H1 (cell line): ENCODE data around the gene SSH2. TPM values are rescaled to one million over a fixed set of nuclear protein-coding genes. Genes with fewer than 3 reads are reported as not detected.

ENCODE experiments used
- CTCF ChIA-PET: fragments of 300-600 bp; sonication (Branson Sonifier 250); formaldehyde crosslinking; loops from one replicate; lab custom pipeline; 2021; ENCODE audit not compliant: partially characterized antibody; lab: Charles Lee
- POLR2A ChIA-PET: fragments of 300-600 bp; sonication (Branson Sonifier 250); formaldehyde crosslinking; loops from one replicate; lab custom pipeline; 2021; ENCODE audit warnings: inconsistent platforms; ENCODE audit not compliant: partially characterized antibody; lab: Charles Lee
- DNase-seq, 2 experiments: peaks; one replicate each; pipeline versions ENCODE4 v3.0.0 to v3.0.0-alpha.2; 2010 to 2022; ENCODE audit warnings: low spot score in 2 of 2, low read depth in 1 of 2, mixed read lengths in 1 of 2
- FAIRE-seq: peaks from 2 replicates; lab custom pipeline; 2011; peaks lifted over from hg19 to GRCh38; lab: Jason Lieb, UNC
- H2AFZ ChIP-seq: 2 replicates; pipeline ENCODE4 v1.8.1; 2012; ENCODE audit warnings: low read length, inconsistent platforms
- H2AK5ac ChIP-seq: 2 replicates; pipeline ENCODE4 v1.6.1; 2013; ENCODE audit warnings: low read depth, low read length
- H2BK120ac ChIP-seq: replicated peaks from 2 replicates; pipeline ENCODE3; 2013; ENCODE audit warnings: low read depth, low read length, inconsistent platforms
- H2BK12ac ChIP-seq: 2 replicates; pipeline ENCODE4 v1.6.1; 2013; ENCODE audit warnings: low read depth, low read length
- H2BK15ac ChIP-seq: 2 replicates; pipeline ENCODE4 v1.6.1; 2013; ENCODE audit warnings: low read length
- H2BK20ac ChIP-seq: 2 replicates; pipeline ENCODE4 v1.6.1; 2013; ENCODE audit warnings: low read length
- H2BK5ac ChIP-seq: 2 replicates; pipeline ENCODE4 v1.6.1; 2013; ENCODE audit warnings: low read depth, low read length
- H3K14ac ChIP-seq: 2 replicates; pipeline ENCODE4 v1.6.1; 2013; ENCODE audit warnings: inconsistent platforms; ENCODE audit not compliant: insufficient read length
- H3K18ac ChIP-seq: 2 replicates; pipeline ENCODE4 v1.6.1; 2013; ENCODE audit warnings: low read length; ENCODE audit errors: extremely low read depth
- H3K23ac ChIP-seq: 2 replicates; pipeline ENCODE4 v1.6.1; 2013; ENCODE audit warnings: inconsistent platforms; ENCODE audit not compliant: insufficient read length
- H3K23me2 ChIP-seq: 2 replicates; pipeline ENCODE4 v1.6.1; 2013; ENCODE audit warnings: low read depth, low read length
- H3K27ac ChIP-seq: 2 replicates; pipeline ENCODE4 v1.6.1; 2011; ENCODE audit warnings: low read depth, low read length, inconsistent platforms
- H3K27me3 ChIP-seq, 4 experiments: replicated peaks in 1 of 4; 1 replicate in 1 of 4; 2 replicates in 3 of 4; pipeline versions ENCODE4 v1.6.1 to v1.8.1; 2011 to 2013; ENCODE audit warnings: low read length in 3 of 4, mild to moderate bottlenecking in 3 of 4, inconsistent platforms in 2 of 4, mixed read lengths in 2 of 4, moderate library complexity in 1 of 4; ENCODE audit not compliant: control insufficient read depth in 3 of 4, insufficient read depth in 3 of 4; ENCODE audit errors: extremely low read depth in 1 of 4
- H3K36me3 ChIP-seq, 4 experiments: 2 replicates each; pipeline versions ENCODE4 v1.6.1 to v1.8.1; 2011 to 2013; ENCODE audit warnings: mild to moderate bottlenecking in 4 of 4, low read length in 3 of 4, moderate library complexity in 2 of 4, control low read depth in 1 of 4, inconsistent platforms in 1 of 4; ENCODE audit not compliant: insufficient read depth in 4 of 4, control insufficient read depth in 2 of 4
- H3K4ac ChIP-seq: replicated peaks from 2 replicates; pipeline ENCODE3; 2013; ENCODE audit warnings: low read length, low read depth, mixed read lengths, inconsistent platforms; ENCODE audit not compliant: insufficient read length
- H3K4me1 ChIP-seq, 4 experiments: replicated peaks in 1 of 4; 1 replicate in 1 of 4; 2 replicates in 3 of 4; pipeline versions ENCODE4 v1.6.1 to v1.8.1; 2011 to 2013; ENCODE audit warnings: low read length in 3 of 4, inconsistent platforms in 2 of 4, mixed read lengths in 1 of 4; ENCODE audit not compliant: insufficient read depth in 4 of 4, control insufficient read depth in 3 of 4
- H3K4me2 ChIP-seq, 2 experiments: 2 replicates each; pipeline versions ENCODE4 v1.6.1 to v1.8.1; 2011 to 2013; ENCODE audit warnings: low read depth in 2 of 2, low read length in 2 of 2, control low read depth in 1 of 2, inconsistent platforms in 1 of 2, mild to moderate bottlenecking in 1 of 2; ENCODE audit not compliant: insufficient read depth in 1 of 2
- H3K4me3 ChIP-seq, 4 experiments: fragments of 200-600, 300-600 bp in 1 of 4; sonication (generic), shearing (Covaris generic), sonication (Bioruptor Twin) in 1 of 4; 2 replicates each; pipeline versions ENCODE4 v1.5.1 to v1.8.1; 2011 to 2016; ENCODE audit warnings: low read length in 4 of 4, low read depth in 3 of 4, control low read depth in 2 of 4, inconsistent platforms in 2 of 4, mild to moderate bottlenecking in 2 of 4, mixed read lengths in 1 of 4, moderate library complexity in 1 of 4; ENCODE audit not compliant: insufficient read depth in 2 of 4; ENCODE audit errors: extremely low read depth in 1 of 4
- H3K56ac ChIP-seq: replicated peaks from 2 replicates; pipeline ENCODE3; 2013; ENCODE audit warnings: low read depth, mild to moderate bottlenecking, mixed read lengths, low read length, inconsistent platforms; ENCODE audit not compliant: insufficient read length
- H3K79me1 ChIP-seq: 2 replicates; pipeline ENCODE4 v1.6.1; 2013; ENCODE audit warnings: low read depth, low read length, control low read depth
- H3K79me2 ChIP-seq, 2 experiments: 2 replicates each; pipeline versions ENCODE4 v1.6.1 to v1.8.1; 2012 to 2013; ENCODE audit warnings: low read length in 2 of 2, mild to moderate bottlenecking in 2 of 2, inconsistent platforms in 1 of 2; ENCODE audit not compliant: insufficient read depth in 2 of 2, control insufficient read depth in 1 of 2
- H3K9ac ChIP-seq, 4 experiments: replicated peaks in 1 of 4; 1 replicate in 1 of 4; 2 replicates in 3 of 4; pipeline versions ENCODE4 v1.6.1 to v1.8.1; 2011 to 2013; ENCODE audit warnings: low read depth in 3 of 4, low read length in 3 of 4, control low read depth in 2 of 4, mild to moderate bottlenecking in 2 of 4, moderate library complexity in 2 of 4, inconsistent platforms in 1 of 4; ENCODE audit errors: extremely low read depth in 1 of 4
- H3K9me3 ChIP-seq, 2 experiments: 2 replicates each; pipeline versions ENCODE4 v1.6.1 to v1.8.1; 2012 to 2013; ENCODE audit warnings: mild to moderate bottlenecking in 2 of 2, moderate library complexity in 2 of 2, control low read depth in 1 of 2, inconsistent platforms in 1 of 2, low read depth in 1 of 2, low read length in 1 of 2, mixed read lengths in 1 of 2; ENCODE audit not compliant: insufficient read depth in 2 of 2
- H4K20me1 ChIP-seq, 2 experiments: replicated peaks in 1 of 2; 2 replicates each; pipeline versions ENCODE3 to v1.8.1; 2011 to 2013; ENCODE audit warnings: inconsistent platforms in 2 of 2, low read length in 2 of 2, mild to moderate bottlenecking in 1 of 2; ENCODE audit not compliant: insufficient read depth in 2 of 2, control insufficient read depth in 1 of 2
- H4K5ac ChIP-seq: 2 replicates; pipeline ENCODE4 v1.6.1; 2013; ENCODE audit warnings: low read length, low read depth, mixed read lengths, inconsistent platforms; ENCODE audit not compliant: insufficient read length
- H4K8ac ChIP-seq: 2 replicates; pipeline ENCODE4 v1.8.0; 2013; ENCODE audit warnings: mild to moderate bottlenecking, moderate library complexity, low read length, inconsistent platforms; ENCODE audit not compliant: insufficient read depth; ENCODE audit errors: extremely low read depth
- H4K91ac ChIP-seq: replicated peaks from 2 replicates; pipeline ENCODE3; 2013; ENCODE audit warnings: low read length, mixed read lengths, inconsistent platforms; ENCODE audit not compliant: insufficient read length
- BRCA1 ChIP-seq: IDR thresholded peaks from 2 replicates; pipeline ENCODE4 v1.6.1; 2012; ENCODE audit warnings: low read depth, low read length, improper control_type of control experiment
- HDAC2 ChIP-seq, 2 experiments: fragments of 300-600 bp in 1 of 2; sonication (generic) in 1 of 2; IDR thresholded peaks; 2 replicates each; pipeline ENCODE4 v1.6.1; 2011 to 2012; ENCODE audit warnings: low read depth in 2 of 2, low read length in 2 of 2, mild to moderate bottlenecking in 2 of 2, moderate library complexity in 2 of 2, borderline replicate concordance in 1 of 2, inconsistent platforms in 1 of 2
- polyA plus RNA-seq, 7 experiments: library from polyadenylated mRNA; depleted of rRNA in 3 of 7; stranded (reverse) in 5 of 7; unstranded in 2 of 7; fragments of >200 nt in 5 of 7; fragments of 200-250 nt in 2 of 7; gene quantifications; 1 replicate in 5 of 7; 2 replicates in 1 of 7; 4 replicates in 1 of 7; pipeline versions ENCODE4 v1.2.1 to v1.2.3, GENCODE V29; 2011 to 2013; ENCODE audit warnings: missing spikeins in 2 of 7, mixed read lengths in 2 of 7
- total RNA-seq: library from RNA; stranded (reverse); fragmentation: NEBNext Ultra II Directional; extraction: Animal tissue kit (Norgen Biotek cat#: 25700); gene quantifications from 2 replicates; pipeline ENCODE4 v1.2.1, GENCODE V29; 2021

The SSH2 gene
- total and polyA plus RNA-seq, 2 of the 8 experiments (the other 6 are each of a cell fraction or from before 2014, with no cell fraction given) = 5.2 to 15.9 TPM

DNA sequence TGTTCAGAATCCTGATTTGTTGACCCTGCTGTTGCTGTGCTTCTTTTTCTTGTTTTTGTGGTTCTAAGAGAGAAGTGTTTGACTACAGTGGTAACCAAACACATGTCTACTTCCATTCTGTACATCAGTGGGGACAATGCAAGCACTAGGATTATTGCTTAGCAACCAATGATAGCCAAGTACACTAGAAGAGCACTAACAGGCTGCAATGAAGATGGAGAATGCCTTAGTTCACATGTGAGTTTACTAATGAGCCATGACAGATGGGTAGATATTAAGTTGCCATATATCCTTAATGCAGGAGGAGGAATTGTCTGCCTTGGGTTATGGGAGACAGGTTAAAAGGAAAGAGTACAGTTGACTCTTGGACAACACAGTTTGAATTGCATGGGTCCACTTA is 19.7 kb upstream of the SSH2 start:
- Histone ChIP-seq H2BK120ac (no peak overlapping the region), H4K20me1 (no peaks in the 10 kb centered on the region), H3K23me2 (no peaks in the 10 kb centered on the region), H3K27me3 (no peaks in the 10 kb centered on the region), H3K4me3 (no peak overlapping the region), H3K36me3 (no peaks in the 10 kb centered on the region), H3K4ac (no peak overlapping the region), H2BK20ac (no peak overlapping the region), H2BK5ac (no peak overlapping the region), H3K79me1 (no peaks in the 10 kb centered on the region), H4K5ac (no peak overlapping the region), H4K91ac (no peak overlapping the region), H2AK5ac (no peak overlapping the region), H3K27ac (no peak overlapping the region), H3K9me3 (peaks cover 7 to 15% of the 10 kb centered on the region in 2 experiments; a peak in 3 of 4 replicates), H2BK12ac (no peak overlapping the region), H3K9ac (no peak overlapping the region), H3K23ac (no peak overlapping the region), H3K14ac (no peak overlapping the region), H3K79me2 (no peaks in the 10 kb centered on the region), H3K4me1 (no peaks in the 10 kb centered on the region), H2AFZ (no peak overlapping the region), H4K8ac (no peak overlapping the region), H3K56ac (no peak overlapping the region), H2BK15ac (no peak overlapping the region), H3K4me2 (no peak overlapping the region), H3K18ac (no peak overlapping the region)
- DNase-seq = no peak
- POLR2A ChIA-PET = no interaction called here
- CTCF ChIA-PET = interaction anchor here (0.7 to 1.2 kb wide), 3 partner anchors 16 to 364 kb away, joined by 3 to 4 read pairs (median 3); no protein-coding TSS in a partner anchor
- FAIRE-seq = no peak
- TF ChIP-seq HDAC2 (IDR thresholded peaks at IDR 0.05; ENCODE audit: borderline replicate concordance in 1 of 2, low read depth in 2 of 2, low read length in 2 of 2) (no peak), BRCA1 (no peak)
